ENCODE results near the gene B3GNT3. TPM values are rescaled to one million over a fixed set of nuclear protein-coding genes. Genes with fewer than 3 reads are reported as not detected.

Gene B3GNT3
- total and polyA plus RNA-seq, 10 donors: 0.05 to 1.6 (median 0.75) TPM; not detected in 3

- no peak for DNase-seq
- Histone ChIP-seq H3K36me3 (peaks cover 0 to 6% (median 0%) of the 10 kb centered on the region in 6 donors), H3K9me3 (no peaks in the 10 kb centered on the region), H3K27ac (no peak overlapping the region), H3K4me3 (no peak overlapping the region), H3K27me3 (replicated peaks in 1 of 7) (peaks cover 0 to 27% (median 13%) of the 10 kb centered on the region in 7 donors), H3K4me1 (peaks cover 0 to 9% (median 2%) of the 10 kb centered on the region in 6 donors)
- intact Hi-C loops (cut with DNase I; ENCODE audit: low total_unique reads): no loop called here
- 85 to 91% (median 87%) methylated on average over 15 to 20 of the region's 20 CpGs for WGBS, 5 donors
- no peak for TF ChIP-seq POLR2AphosphoS5 (IDR thresholded peaks at IDR 0.05)
Measured at GRCh38 chr19:17811681-17812080, 16.7 kb downstream of the B3GNT3 start.

GRCh38 chr19:17812099-17812498 is 17.2 kb downstream of the B3GNT3 start:
- intact Hi-C loops (cut with DNase I; ENCODE audit: low total_unique reads): no loop called here
- no peak overlapping the region for H3K4me3 ChIP-seq
- no peak for TF ChIP-seq POLR2A (IDR thresholded peaks at IDR 0.05)
- no peak for TF ChIP-seq CTCF (IDR thresholded peaks at IDR 0.05 in 8 of 11, conservative IDR thresholded peaks at IDR 0.05 in 3 of 11)
- no peak for TF ChIP-seq POLR2AphosphoS5 (IDR thresholded peaks at IDR 0.05)

GRCh38 chr19:17817668-17818363 is 22.9 kb downstream of the B3GNT3 start:
- H3K4me1 ChIP-seq: no peaks in the 10 kb centered on the region
- no peak for TF ChIP-seq POLR2AphosphoS5 (IDR thresholded peaks at IDR 0.05)
- no peak for TF ChIP-seq CTCF (IDR thresholded peaks at IDR 0.05 in 8 of 11, conservative IDR thresholded peaks at IDR 0.05 in 3 of 11)
- no peak for TF ChIP-seq POLR2A (IDR thresholded peaks at IDR 0.05)
- no peaks in the 10 kb centered on the region for H3K27me3 ChIP-seq (replicated peaks in 1 of 7)
- DNase-seq: no peak
- no peak overlapping the region for H3K27ac ChIP-seq
- WGBS, 5 donors: 78 to 90% (median 87%) methylated on average over 12 to 13 of the region's 13 CpGs
- H3K36me3 ChIP-seq: peaks cover 0 to 15% (median 0%) of the 10 kb centered on the region in 6 donors
- no peaks in the 10 kb centered on the region for H3K9me3 ChIP-seq
- intact Hi-C loops (cut with DNase I; ENCODE audit: low total_unique reads): no loop called here
- no peak overlapping the region for H3K4me3 ChIP-seq

More at GRCh38 chr19:17812099-17812498, 17.2 kb downstream of the B3GNT3 start:
- Histone ChIP-seq H3K9me3 (no peaks in the 10 kb centered on the region), H3K27ac (no peak overlapping the region), H3K27me3 (replicated peaks in 1 of 7) (peaks cover 0 to 27% (median 13%) of the 10 kb centered on the region in 7 donors), H3K36me3 (peaks cover 0 to 9% (median 0%) of the 10 kb centered on the region in 6 donors), H3K4me1 (peaks cover 0 to 9% (median 2%) of the 10 kb centered on the region in 6 donors)
- WGBS, 5 donors: 82 to 95% (median 85%) methylated on average over 4 to 5 of the region's 5 CpGs
- no peak for DNase-seq

- Histone ChIP-seq H3K36me3 (peaks cover 0 to 47% (median 7%) of the 10 kb centered on the region in 6 donors), H3K27ac (no peak within 1 kb of the TSS), H3K4me3 (no peak within 1 kb of the TSS), H3K4me1 (peaks cover 0 to 15% (median 3%) of the 10 kb centered on the region in 6 donors), H3K27me3 (replicated peaks in 1 of 7) (no peaks in the 10 kb centered on the region), H3K9me3 (no peaks in the 10 kb centered on the region)
- TF ChIP-seq POLR2A (IDR thresholded peaks at IDR 0.05) (no peak), CTCF (IDR thresholded peaks at IDR 0.05 in 8 of 11, conservative IDR thresholded peaks at IDR 0.05 in 3 of 11) (no peak), POLR2AphosphoS5 (IDR thresholded peaks at IDR 0.05) (peak; percentile 8 to 81 (median 28))
- intact Hi-C loops (cut with DNase I; ENCODE audit: low total_unique reads): no loop called here
- WGBS, 5 donors: 72 to 87% (median 81%) methylated on average over 30 to 34 of the region's 34 CpGs
- no peak for DNase-seq
Measured at GRCh38 chr19:17821190-17821589, 26.3 kb downstream of the B3GNT3 start, which contains the start of gene INSL3. Gene INSL3, minus strand, starts transcription at chr19:17821519. Its CDS starts 13 bp downstream, at chr19:17821506.

Measured in spleen (tissue), 11 donors.